Measurements from ENCODE around the gene ZFP62. TPM values are rescaled to one million over a fixed set of nuclear protein-coding genes. Genes with fewer than 3 reads are reported as not detected.

ZFP62 gene
- total RNA-seq, result 14.7 and 38.8 TPM in 2 replicates

GRCh38 chr5:180860887-180861822 lies at the start of gene ZFP62:
TSS of gene ZFP62 (minus strand) at chr5:180861276. CDS start at chr5:180861219, 57 bp downstream.

GRCh38 chr5:180898621-180899246 lies 37.7 kb upstream of the ZFP62 start, which contains the start of gene BTNL8:
TSS of gene BTNL8 (plus strand) at chr5:180899159. CDS start at chr5:180899311, 152 bp downstream.

GRCh38 chr5:180802325-180803180 lies 58.5 kb downstream of the ZFP62 start, which contains the start of gene MGAT1:
TSS of gene MGAT1 (minus strand) at chr5:180802806. CDS start at chr5:180792971, 9,835 bp downstream.

Other genes with a start within 250 kb of the ZFP62 start
- under 0.01 TPM in 1 of 2 replicates, not detected in the other for gene FLT4, start 211.7 kb downstream of the ZFP62 start, total RNA-seq
- gene OR2Y1, start 121.2 kb downstream of the ZFP62 start, total RNA-seq, result not detected in 2 replicates
- 71.4 and 103 TPM in 2 replicates for gene MGAT1, start 58.5 kb downstream of the ZFP62 start, total RNA-seq
- not detected in 2 replicates for gene BTNL8, start 37.9 kb upstream of the ZFP62 start, total RNA-seq
- gene BTNL3, start 127.6 kb upstream of the ZFP62 start, total RNA-seq, result not detected in 2 replicates
- 0.07 TPM in 1 of 2 replicates, not detected in the other for gene BTNL9, start 179.0 kb upstream of the ZFP62 start, total RNA-seq